GM12878 (cell line): Measurements from ENCODE around the gene GTF3C1. TPM values are rescaled to one million over a fixed set of nuclear protein-coding genes. Genes with fewer than 3 reads are reported as not detected.

Experiments used
- ATAC-seq: fragments of 200-7000 bp; cut with Tn5 transposase; 3 replicates; pipeline ENCODE4 v1.9.1; 2020; ENCODE audit warnings: mild to moderate bottlenecking, moderate library complexity
- Bru-seq: library from RNA; stranded (reverse); fragments of 400-500 nt; gene quantifications from one replicate; lab custom pipeline; 2021; lab: Mats Ljungman, UMichigan
- BruChase-seq, 2 experiments: library from RNA; stranded (reverse); fragments of 400-500 nt; gene quantifications; one replicate each; lab custom pipeline; 2021; lab: Mats Ljungman, UMichigan
- BruUV-seq: library from RNA; stranded (reverse); fragments of 400-500 nt; replicated peaks from 2 replicates; lab custom pipeline; 2021; lab: Mats Ljungman, UMichigan
- CTCF ChIA-PET: fragments of 300-600 bp; sonication (Branson Sonifier 250); formaldehyde crosslinking; extraction: SDS; loops from one replicate; lab custom pipeline; 2021; ENCODE audit warnings: inconsistent platforms; lab: Yijun Ruan, JAX
- POLR2A ChIA-PET: fragments of 350-600 bp; formaldehyde crosslinking; extraction: SDS; loops from one replicate; lab custom pipeline; 2021; ENCODE audit warnings: inconsistent platforms; lab: Charles Lee
- RAD21 ChIA-PET: fragments of 300-600 bp; sonication (Branson Sonifier 250); formaldehyde crosslinking; loops from one replicate; lab custom pipeline; 2023; ENCODE audit warnings: antibody characterized with exemption; ENCODE audit not compliant: unreplicated experiment; lab: Charles Lee
- SMC1A ChIA-PET: fragments of 300-600 bp; sonication (Branson Sonifier 250); formaldehyde crosslinking; loops from one replicate; lab custom pipeline; 2023; ENCODE audit not compliant: unreplicated experiment, uncharacterized antibody; lab: Charles Lee
- DNase-seq: peaks from one replicate; pipeline ENCODE4 v3.0.0-alpha.2; 2011; ENCODE audit warnings: low read depth, low spot score
- FAIRE-seq: peaks from 3 replicates; lab custom pipeline; 2011; peaks lifted over from hg19 to GRCh38; lab: Jason Lieb, UNC
- H2AFZ ChIP-seq: 2 replicates; pipeline ENCODE4 v1.6.0; 2011; ENCODE audit warnings: low read depth, low read length, control low read depth; ENCODE audit not compliant: control insufficient read depth
- H3K27ac ChIP-seq: 2 replicates; pipeline ENCODE4 v1.5.1; 2011; ENCODE audit warnings: control low read depth; ENCODE audit not compliant: control insufficient read depth, insufficient read depth
- H3K27me3 ChIP-seq, 2 experiments: replicated peaks in 1 of 2; 2 replicates each; pipeline versions ENCODE4 v1.6.0 to v1.6.1; 2011; ENCODE audit warnings: low read length in 1 of 2; ENCODE audit not compliant: control insufficient read depth in 2 of 2, insufficient read depth in 2 of 2
- H3K36me3 ChIP-seq, 2 experiments: 2 replicates each; pipeline ENCODE4 v1.5.1; 2011; ENCODE audit warnings: low read length in 1 of 2; ENCODE audit not compliant: control insufficient read depth in 2 of 2, insufficient read depth in 2 of 2
- H3K4me1 ChIP-seq: 2 replicates; pipeline ENCODE4 v1.6.1; 2011; ENCODE audit warnings: mild to moderate bottlenecking, low read length, moderate library complexity, mixed read lengths; ENCODE audit not compliant: control insufficient read depth, insufficient read depth
- H3K4me2 ChIP-seq: 2 replicates; pipeline ENCODE4 v1.6.0; 2011; ENCODE audit warnings: control low read depth; ENCODE audit not compliant: control insufficient read depth, insufficient read depth
- H3K4me3 ChIP-seq: fragments of 200-600 bp; sonication (generic); 2 replicates; pipeline ENCODE4 v1.5.1; 2016
- H3K79me2 ChIP-seq: 2 replicates; pipeline ENCODE4 v1.6.0; 2011; ENCODE audit warnings: low read length; ENCODE audit not compliant: control insufficient read depth, insufficient read depth
- H3K9ac ChIP-seq: 2 replicates; pipeline ENCODE4 v1.8.0; 2011; ENCODE audit warnings: low read length, control low read depth, mixed read lengths; ENCODE audit not compliant: control insufficient read depth, insufficient read depth
- H3K9me3 ChIP-seq: replicated peaks from 3 replicates; pipeline ENCODE4 v1.5.1; 2011; ENCODE audit warnings: mild to moderate bottlenecking, low read length; ENCODE audit not compliant: control insufficient read depth, insufficient read depth
- H4K20me1 ChIP-seq: 2 replicates; pipeline ENCODE4 v1.6.0; 2011; ENCODE audit not compliant: control insufficient read depth, insufficient read depth
- BACH1 ChIP-seq: fragments of 450-650 bp; IDR thresholded peaks from 2 replicates; pipeline ENCODE4 v1.6.1; 2017; ENCODE audit warnings: mild to moderate bottlenecking, borderline replicate concordance
- BCL11A ChIP-seq: IDR thresholded peaks from 2 replicates; pipeline ENCODE4 v1.6.1; 2011; ENCODE audit warnings: low read depth, low read length
- BMI1 ChIP-seq: fragments of 450-650 bp; IDR thresholded peaks from 2 replicates; pipeline ENCODE4 v1.6.1; 2016; ENCODE audit warnings: mild to moderate bottlenecking, moderate library complexity, borderline replicate concordance
- EED ChIP-seq: sonication (generic); IDR thresholded peaks from 2 replicates; pipeline ENCODE4 v1.6.1; 2016; ENCODE audit warnings: antibody characterized with exemption, low read depth
- EGR1 ChIP-seq, 2 experiments: IDR thresholded peaks; 1 replicate in 1 of 2; 2 replicates in 1 of 2; pipeline ENCODE4 v1.6.1; 2011 to 2012; ENCODE audit warnings: low read depth in 2 of 2, low read length in 2 of 2, borderline replicate concordance in 1 of 2, mild to moderate bottlenecking in 1 of 2, moderate library complexity in 1 of 2
- ESRRA ChIP-seq: IDR thresholded peaks from 2 replicates; pipeline ENCODE4 v1.6.1; 2012; ENCODE audit warnings: mild to moderate bottlenecking, low read length, improper control_type of control experiment
- FOS ChIP-seq: IDR thresholded peaks from 3 replicates; pipeline ENCODE4 v1.6.1; 2011; ENCODE audit warnings: borderline replicate concordance; ENCODE audit not compliant: insufficient read length; ENCODE audit errors: extremely low read depth
- JUND ChIP-seq: IDR thresholded peaks from 2 replicates; pipeline ENCODE4 v1.6.1; 2012; ENCODE audit warnings: low read depth, mild to moderate bottlenecking, low read length, improper control_type of control experiment, moderate library complexity
- MLLT1 ChIP-seq: fragments of 450-650 bp; IDR thresholded peaks from 2 replicates; pipeline ENCODE4 v1.6.1; 2016; ENCODE audit warnings: mild to moderate bottlenecking
- NFIC ChIP-seq: IDR thresholded peaks from 2 replicates; pipeline ENCODE4 v1.6.1; 2012; ENCODE audit warnings: low read depth, mild to moderate bottlenecking, inconsistent platforms, low read length, moderate library complexity
- NFYA ChIP-seq: IDR thresholded peaks from 2 replicates; pipeline ENCODE4 v1.6.1; 2011; ENCODE audit warnings: low read depth, mild to moderate bottlenecking, low read length, improper control_type of control experiment, borderline replicate concordance
- POLR2A ChIP-seq: IDR thresholded peaks from 2 replicates; pipeline ENCODE4 v1.6.1; 2011; ENCODE audit warnings: low read depth, mild to moderate bottlenecking, low read length
- POU2F2 ChIP-seq: IDR thresholded peaks from 3 replicates; pipeline ENCODE4 v1.6.1; 2011; ENCODE audit warnings: low read depth, mild to moderate bottlenecking, low read length, borderline replicate concordance
- RUNX3 ChIP-seq: IDR thresholded peaks from 2 replicates; pipeline ENCODE4 v1.6.1; 2012; ENCODE audit warnings: low read length, inconsistent platforms
- SPI1 ChIP-seq: IDR thresholded peaks from 2 replicates; pipeline ENCODE4 v1.6.1; 2011; ENCODE audit warnings: low read depth, mild to moderate bottlenecking, low read length, moderate library complexity, borderline replicate concordance; ENCODE audit not compliant: insufficient read depth
- SUZ12 ChIP-seq: fragments of 200-600 bp; sonication (generic); IDR thresholded peaks from one replicate; pipeline ENCODE4 v1.6.1; 2018; ENCODE audit warnings: antibody characterized with exemption, mild to moderate bottlenecking; ENCODE audit not compliant: unreplicated experiment
- TBL1XR1 ChIP-seq: IDR thresholded peaks from 2 replicates; pipeline ENCODE4 v1.6.1; 2012; ENCODE audit warnings: low read depth, low read length, improper control_type of control experiment
- WGBS: methylation state at CpG from one replicate; pipeline ENCODE4 v1.1.6; 2016; ENCODE audit warnings: low lambda C conversion rate; ENCODE audit not compliant: insufficient replicate concordance, insufficient coverage; ENCODE audit errors: missing lambda C conversion rate; 5-methylcytosine and 5-hydroxymethylcytosine counted together
- in situ Hi-C: fragments of 300-500 bp; cut with MboI; formaldehyde crosslinking; loops from 9 replicates; pipeline ENCODE4 v1.14.3; 2018; ENCODE audit warnings: mixed read lengths
- intact Hi-C: fragments of 100-400 bp; cut with micrococcal nuclease; formaldehyde crosslinking; loops from one replicate; pipeline ENCODE4 v1.14.2; 2022; ENCODE audit not compliant: unreplicated experiment
- long read RNA-seq, 2 experiments: library from polyadenylated mRNA; unstranded; transcript quantifications; one replicate each; pipeline ENCODE4 v2.0.0, GENCODE V29; 2019 to 2020
- polyA minus RNA-seq, 3 experiments: library from RNA; depleted of rRNA, polyadenylated mRNA; stranded (reverse); fragments of >200 nt; gene quantifications; 2 replicates each; pipeline ENCODE4 v1.2.3, GENCODE V29; 2011
- polyA plus RNA-seq, 11 experiments: library from polyadenylated mRNA; depleted of rRNA in 4 of 11; unstranded in 6 of 11; stranded (reverse) in 5 of 11; fragments of >200 nt; fragmentation: Nextera tagmentation in 4 of 11; fragmentation: Illumina TruSeq in 1 of 11; extraction: Ambion mirVana in 4 of 11; extraction: Trizol in 1 of 11; gene quantifications; 1 replicate in 1 of 11; 2 replicates in 10 of 11; pipeline versions ENCODE4 v1.2.1 to v1.2.3, GENCODE V29; 2011 to 2016; ENCODE audit warnings: inconsistent platforms in 2 of 11, missing spikeins in 2 of 11, low read depth in 1 of 11
- total RNA-seq, 4 experiments: library from RNA; depleted of rRNA in 3 of 4; stranded (reverse); fragments of >200 nt in 3 of 4; fragmentation: Illumina TruSeq in 1 of 4; extraction: Trizol in 1 of 4; gene quantifications; 2 replicates each; pipeline versions ENCODE4 v1.2.1 to v1.2.3, GENCODE V29; 2013 to 2021

Gene GTF3C1
- 116 and 127 TPM in 2 replicates for total RNA-seq (2013; cell fraction: nucleolus; rRNA removed)
- total RNA-seq (2014; rRNA removed) (40.5 and 46.4 TPM in 2 replicates), total RNA-seq (2014; rRNA removed; fragmentation: Illumina TruSeq; extraction: Trizol) (22.9 and 26.7 TPM in 2 replicates), total RNA-seq (2021) (54.2 and 60.9 TPM in 2 replicates), polyA plus RNA-seq (2011; rRNA removed) (9.8 and 19.0 TPM in 2 replicates), polyA plus RNA-seq (2014; fragmentation: Illumina TruSeq; extraction: Trizol) (18.8 and 38.7 TPM in 2 replicates), polyA plus RNA-seq (2014; fragmentation: Nextera tagmentation; extraction: Ambion mirVana) (1 to 10 TPM in 1 of 2 experiments, under 1 TPM in 1; 0.98 to 5.4 TPM), polyA plus RNA-seq (2014; rRNA removed) (35.2 and 51.9 TPM in 2 replicates), polyA plus RNA-seq (2016; fragmentation: Nextera tagmentation; extraction: Ambion mirVana) (10 to 100 TPM; 33.3 to 35.9 TPM), polyA minus RNA-seq (2011; rRNA and poly(A)+ RNA removed) (36.5 and 48.5 TPM in 2 replicates), Bru-seq, nascent RNA (percentile 69 among the genes with signal in this experiment), BruChase-seq, experiment 1, labeled RNA remaining after a 6-hour chase (percentile 82 among the genes with signal in this experiment), BruChase-seq, experiment 2, labeled RNA remaining after a 2-hour chase (percentile 76 among the genes with signal in this experiment)
- polyA plus RNA-seq (2011; ENCODE audit: low read depth) = 14.8 TPM
- 28.7 and 33.0 TPM in 2 replicates for polyA plus RNA-seq (2011; cell fraction: cytosol; rRNA removed)
- 89.6 and 124 TPM in 2 replicates for polyA plus RNA-seq (2011; cell fraction: nucleus; rRNA removed)
- 30.1 and 34.8 TPM in 2 replicates for polyA plus RNA-seq (2012)
- polyA minus RNA-seq (2011; cell fraction: cytosol; rRNA and poly(A)+ RNA removed) = 32.9 and 35.9 TPM in 2 replicates
- 29.0 and 40.9 TPM in 2 replicates for polyA minus RNA-seq (2011; cell fraction: nucleus; rRNA and poly(A)+ RNA removed)
- long read RNA-seq, experiment 1, full-length matches to known transcripts = 1 of 15 reads
- long read RNA-seq, experiment 1, partial matches to known transcripts = 14 of 15 reads
- long read RNA-seq, experiment 1, other reads (novel, unspliced or antisense) = 0 of 15 reads
- long read RNA-seq, experiment 2, partial matches to known transcripts = 44 of 52 reads
- long read RNA-seq, experiment 2, other reads (novel, unspliced or antisense) = 5 of 52 reads

GRCh38 chr16:27549746-27550581 lies at the start of gene GTF3C1, which contains the start of gene KATNIP:
TSS of gene GTF3C1 (minus strand) at chr16:27549913. CDS start at chr16:27549890, 23 bp downstream.
TSS of gene KATNIP (plus strand) at chr16:27550144. CDS start at chr16:27550171, 27 bp downstream.
- intact Hi-C loops (no loop called here), in situ Hi-C loops (no loop called here)
- peak within 1 kb of the TSS; percentile 99 for H2AFZ ChIP-seq
- H4K20me1 ChIP-seq = no peaks in the 10 kb centered on the region
- H3K27me3 ChIP-seq = no peaks in the 10 kb centered on the region
- ChIA-PET CTCF (interaction anchor here (0.9 to 1.8 kb wide), 4 partner anchors 15 to 89 kb away, joined by 3 to 8 read pairs (median 4); no protein-coding TSS in a partner anchor), POLR2A (interaction anchor here (0.6 to 1.3 kb wide), 5 partner anchors 9 to 1297 kb away, joined by 3 to 4 read pairs (median 3); no protein-coding TSS in a partner anchor), SMC1A (interaction anchor here (0.7 to 1.6 kb wide), 4 partner anchors 9 to 90 kb away, joined by 3 to 5 read pairs (median 4); no protein-coding TSS in a partner anchor), RAD21 (interaction anchor here (1.0 to 1.4 kb wide), 2 partner anchors 90 to 99 kb away, joined by 3 to 4 read pairs; no protein-coding TSS in a partner anchor)
- peaks cover 30% of the 10 kb centered on the region for H3K79me2 ChIP-seq
- no peaks in the 10 kb centered on the region for H3K9me3 ChIP-seq
- peak within 1 kb of the TSS; percentile 76 for H3K9ac ChIP-seq
- peaks cover 23% of the 10 kb centered on the region for H3K4me1 ChIP-seq
- peak within 1 kb of the TSS; percentile 49 for H3K27ac ChIP-seq
- ATAC-seq (peak; percentile 97), FAIRE-seq (peak; percentile 96), DNase-seq (peak; percentile 90)
- WGBS = under 1% methylated on average over 58 of the region's 59 CpGs
- BruUV-seq = no TSS peak
- peak within 1 kb of the TSS; percentile 96 for H3K4me2 ChIP-seq
- H3K4me3 ChIP-seq = peak within 1 kb of the TSS; percentile 99
- H3K36me3 ChIP-seq = no peaks in the 10 kb centered on the region; a peak in 1 of 4 replicates
- TF ChIP-seq TBL1XR1 = no peak
- TF ChIP-seq EGR1 (IDR thresholded peaks at IDR 0.05; ENCODE audit: borderline replicate concordance in 1 of 2, low read depth in 2 of 2, low read length in 2 of 2) = no peak
- TF ChIP-seq NFYA = no peak
- TF ChIP-seq BACH1 = no peak
- TF ChIP-seq EED = peak; percentile 39; the same call in 1 of the 2 replicates
- TF ChIP-seq POLR2A = peak; percentile 88
- no peak for TF ChIP-seq NFIC
- TF ChIP-seq ESRRA = no peak
- TF ChIP-seq JUND = peak; percentile 89
- TF ChIP-seq MLLT1 = no peak
- TF ChIP-seq SPI1 = no peak
- TF ChIP-seq RUNX3 = peak; percentile 54
- no peak for TF ChIP-seq FOS
- no peak; the same call in 2 of the 3 replicates for TF ChIP-seq POU2F2
- TF ChIP-seq BCL11A = no peak
- TF ChIP-seq SUZ12 = no peak
- peak; percentile 92 for TF ChIP-seq BMI1
